GM21737 (cell line): ENCODE measurements around the gene SPEM2.
A peak's percentile ranks its signal among the peaks of the same experiment; 100 is the strongest.

Experiments
- ATAC-seq: cut with Tn5 transposase; IDR thresholded peaks from one replicate; pipeline ENCODE4 v1.9.1; 2021; ENCODE audit warnings: mild to moderate bottlenecking, moderate library complexity; ENCODE audit not compliant: unreplicated experiment

Gene SPEM2

GRCh38 chr17:7403727-7403976 is 21.8 kb upstream of the SPEM2 start:
- no peak for ATAC-seq

DNA sequence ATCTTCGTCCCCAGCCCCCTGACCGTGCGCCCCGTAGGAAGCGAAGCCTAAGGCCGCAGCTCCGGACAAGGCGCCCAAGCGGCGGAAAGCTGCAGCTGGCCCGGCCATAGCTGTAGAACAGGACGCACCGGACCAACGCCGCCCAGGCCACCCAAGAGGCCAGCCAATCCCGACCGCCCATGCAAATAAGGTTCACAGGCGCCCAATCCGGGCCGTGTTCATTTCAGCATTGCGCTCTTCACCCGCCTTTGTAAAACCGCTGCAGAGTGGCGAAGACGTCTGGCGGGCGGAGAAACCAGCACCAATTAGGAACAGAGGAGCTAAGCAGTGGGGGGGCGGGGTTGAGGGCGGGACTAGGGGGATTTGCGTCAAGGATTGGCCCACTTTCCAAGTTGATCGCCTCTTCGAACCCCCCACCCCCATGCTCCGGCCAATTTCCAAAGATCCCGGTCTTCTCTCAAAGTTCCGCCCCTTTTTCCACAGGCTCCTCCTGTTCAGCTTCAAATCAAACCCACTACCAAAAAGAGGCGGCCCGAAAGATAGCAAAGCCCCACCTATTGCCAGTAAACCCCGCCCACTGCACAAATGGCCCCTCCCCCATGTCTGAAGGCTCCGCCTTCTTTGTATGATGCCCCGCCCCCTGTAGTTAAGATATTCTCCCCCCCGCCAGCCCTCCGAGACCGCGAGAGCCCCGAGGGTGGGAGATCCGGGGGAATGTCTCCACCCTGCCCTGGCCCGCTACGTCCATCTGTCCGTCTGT is 21.3 kb upstream of the SPEM2 start, which contains the start of gene TMEM256:
TSS of gene TMEM256 (minus strand) at position 121 of the 760 bp plus-strand sequence. CDS start at position 108, 13 bp downstream.
- peak; percentile 88 for ATAC-seq

GRCh38 chr17:7404737-7405349 is 20.6 kb upstream of the SPEM2 start:
- ATAC-seq: peak; percentile 12

GRCh38 chr17:7405350-7406234 is 19.8 kb upstream of the SPEM2 start:
- ATAC-seq: no peak

GRCh38 chr17:7406235-7406825 is 19.1 kb upstream of the SPEM2 start:
- ATAC-seq: no peak

DNA sequence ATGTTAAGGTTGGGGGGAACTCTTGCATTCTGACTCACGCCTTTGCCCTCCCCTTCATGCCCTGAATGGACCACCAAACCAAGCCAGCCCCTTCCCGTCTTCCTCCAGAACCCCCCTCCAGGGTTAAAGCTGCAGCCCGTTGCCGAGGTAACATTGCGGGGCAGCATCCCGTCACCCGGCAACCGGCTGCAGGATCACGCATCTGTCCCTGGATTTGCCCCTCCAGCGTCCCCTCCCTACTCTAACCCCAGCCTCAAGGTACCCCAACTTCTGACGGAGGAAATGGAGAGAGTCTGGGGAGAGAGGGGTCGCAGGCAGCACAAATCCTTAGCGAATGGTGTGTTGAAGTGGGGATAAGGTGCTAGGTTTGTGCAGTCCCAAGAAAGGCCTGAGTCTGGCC is 18.3 kb upstream of the SPEM2 start:
- no peak for ATAC-seq

GRCh38 chr17:7407485-7408251 is 17.7 kb upstream of the SPEM2 start, which contains the start of gene NLGN2:
NLGN2 (plus strand) TSS chr17:7407845; CDS start chr17:7408256, 411 bp downstream.
- ATAC-seq: no peak

DNA sequence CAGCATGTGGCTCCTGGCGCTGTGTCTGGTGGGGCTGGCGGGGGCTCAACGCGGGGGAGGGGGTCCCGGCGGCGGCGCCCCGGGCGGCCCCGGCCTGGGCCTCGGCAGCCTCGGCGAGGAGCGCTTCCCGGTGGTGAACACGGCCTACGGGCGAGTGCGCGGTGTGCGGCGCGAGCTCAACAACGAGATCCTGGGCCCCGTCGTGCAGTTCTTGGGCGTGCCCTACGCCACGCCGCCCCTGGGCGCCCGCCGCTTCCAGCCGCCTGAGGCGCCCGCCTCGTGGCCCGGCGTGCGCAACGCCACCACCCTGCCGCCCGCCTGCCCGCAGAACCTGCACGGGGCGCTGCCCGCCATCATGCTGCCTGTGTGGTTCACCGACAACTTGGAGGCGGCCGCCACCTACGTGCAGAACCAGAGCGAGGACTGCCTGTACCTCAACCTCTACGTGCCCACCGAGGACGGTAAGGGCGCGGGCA is 17.1 kb upstream of the SPEM2 start:
- ATAC-seq: no peak

GRCh38 chr17:7408863-7409262 is 16.6 kb upstream of the SPEM2 start:
- no peak for ATAC-seq

- no peak for ATAC-seq
These were observed 15.7 kb upstream of the SPEM2 start for GRCh38 chr17:7409716-7410115.

- no peak for ATAC-seq
These were observed 14.6 kb upstream of the SPEM2 start for GRCh38 chr17:7410634-7411426.

DNA sequence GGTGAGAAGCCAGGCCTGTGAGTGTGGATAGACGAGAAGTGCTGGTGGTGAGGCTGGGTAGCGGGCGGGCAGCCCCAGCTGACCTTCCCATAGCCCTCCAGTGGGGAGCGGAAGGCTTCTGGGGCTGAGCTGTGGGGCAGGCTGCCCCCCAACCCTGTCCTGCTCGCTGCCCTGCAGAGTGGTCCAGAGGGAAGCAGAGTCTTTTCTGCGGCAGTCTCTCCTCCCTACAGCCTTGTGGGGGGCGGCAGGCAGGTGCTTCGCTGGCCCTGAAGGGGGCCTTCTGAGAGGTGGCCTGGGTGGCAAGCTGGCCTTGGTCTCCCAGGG is 14.0 kb upstream of the SPEM2 start:
- no peak for ATAC-seq

DNA sequence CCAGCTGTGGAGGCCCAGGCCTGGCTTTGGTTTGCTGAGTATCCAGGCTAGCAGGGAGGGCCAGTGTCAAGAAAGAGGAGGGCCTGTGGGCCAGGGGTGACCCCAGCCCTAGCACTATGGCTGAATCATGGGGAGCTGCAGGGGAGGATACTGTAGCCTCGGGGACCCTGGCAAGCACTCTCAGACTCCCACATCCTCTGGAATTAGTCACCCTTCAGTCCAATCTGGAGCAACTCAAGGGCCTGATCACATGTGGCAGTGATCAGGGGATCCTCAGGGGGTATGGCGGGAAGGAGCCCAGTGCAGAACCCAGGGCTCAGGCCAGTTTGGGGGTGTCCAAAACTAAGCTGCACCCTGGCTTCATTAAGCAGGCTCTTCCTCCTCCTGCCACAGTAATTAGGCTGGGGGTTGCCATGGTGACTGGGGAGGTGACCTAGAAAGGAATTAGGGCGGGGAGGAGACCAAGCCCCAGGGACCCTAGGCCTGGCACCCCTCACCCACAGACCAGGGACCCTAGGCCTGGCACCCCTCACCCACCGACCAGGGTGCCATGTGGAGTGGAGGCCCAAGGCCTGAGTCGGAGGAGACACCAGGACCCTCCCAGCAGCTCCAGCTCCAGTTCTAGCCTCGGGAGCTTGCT is 11.9 kb upstream of the SPEM2 start:
- ATAC-seq: no peak

GRCh38 chr17:7414837-7415236 is 10.6 kb upstream of the SPEM2 start:
- ATAC-seq: no peak

DNA sequence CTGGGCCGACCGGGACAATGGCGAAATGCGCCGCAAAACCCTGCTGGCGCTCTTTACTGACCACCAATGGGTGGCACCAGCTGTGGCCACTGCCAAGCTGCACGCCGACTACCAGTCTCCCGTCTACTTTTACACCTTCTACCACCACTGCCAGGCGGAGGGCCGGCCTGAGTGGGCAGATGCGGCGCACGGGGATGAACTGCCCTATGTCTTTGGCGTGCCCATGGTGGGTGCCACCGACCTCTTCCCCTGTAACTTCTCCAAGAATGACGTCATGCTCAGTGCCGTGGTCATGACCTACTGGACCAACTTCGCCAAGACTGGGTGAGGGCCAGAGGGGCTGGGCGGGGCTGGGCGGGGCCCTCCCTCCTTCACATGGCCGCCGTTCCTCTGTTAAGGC is 9.6 kb upstream of the SPEM2 start:
- ATAC-seq: no peak

- no peak for ATAC-seq
These were observed 9.1 kb upstream of the SPEM2 start for GRCh38 chr17:7416323-7416722.

- no peak for ATAC-seq
These were observed 8.3 kb upstream of the SPEM2 start for GRCh38 chr17:7417056-7417655.

DNA sequence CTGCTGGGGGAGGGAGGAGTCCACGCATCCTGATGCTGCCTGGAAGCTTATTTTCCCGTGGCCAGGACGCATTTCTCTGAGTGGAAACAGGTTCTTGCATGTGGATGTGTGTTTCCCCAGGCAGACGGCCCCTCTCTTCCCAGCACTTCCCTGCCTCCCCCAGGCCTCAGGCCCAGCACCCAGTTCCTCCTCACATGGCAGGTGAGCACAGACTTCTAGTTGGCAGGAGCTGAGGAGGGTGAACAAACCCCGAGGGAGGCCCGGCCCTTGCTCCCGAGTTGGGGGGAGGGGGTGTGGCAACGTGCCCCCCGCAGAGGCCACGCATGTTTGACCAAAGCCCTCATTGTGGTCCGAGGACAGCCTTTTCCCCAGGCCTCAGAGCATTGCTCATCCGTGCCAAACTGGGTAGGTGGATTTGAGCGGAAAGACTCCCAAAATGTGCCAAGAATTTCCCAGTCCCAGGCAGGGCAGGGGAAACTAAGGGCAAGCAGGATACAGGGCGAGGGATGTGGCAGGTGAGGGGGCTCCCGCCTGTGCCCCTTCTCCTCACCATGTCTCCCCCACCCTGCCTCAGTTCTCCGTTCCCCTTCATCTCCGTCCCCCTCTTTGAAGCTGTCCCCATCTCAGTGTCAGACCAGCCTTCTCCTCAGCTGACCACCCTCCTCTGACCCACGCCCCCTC is 6.8 kb upstream of the SPEM2 start:
- no peak for ATAC-seq
